ENCODE data around the gene RELB.
A peak's percentile ranks its signal among the peaks of the same experiment; 100 is the strongest.
"Not testable (repeated sequence)": the region's sequence is repeated elsewhere in the genome, so short reads cannot be mapped to it uniquely, and the experiment has no call there.

Gene RELB

GRCh38 chr19:45001087-45001739, at the start of gene RELB:
RELB (plus strand) TSS chr19:45001464; CDS start chr19:45001580, 116 bp downstream.
- DNase-seq: peak; percentile 50 to 56

GRCh38 chr19:44954278-44954648, 47.0 kb upstream of the RELB start:
- DNase-seq: peak in 1 of 2 experiments; percentile 40

- DNase-seq: peak; percentile 91 to 92
Observed at GRCh38 chr19:44954649-44955504, 46.4 kb upstream of the RELB start, which contains the start of gene CLPTM1. CLPTM1 (plus strand) TSS chr19:44955380; CDS start chr19:44955396, 16 bp downstream.

- DNase-seq: no peak
Observed at GRCh38 chr19:44955505-44956439, 45.5 kb upstream of the RELB start.

- no peak for DNase-seq
Observed at GRCh38 chr19:44957526-44957925, 43.7 kb upstream of the RELB start.

- DNase-seq: no peak
Observed at GRCh38 chr19:44958090-44958489, 43.2 kb upstream of the RELB start.

- no peak for DNase-seq
Observed at GRCh38 chr19:44959691-44960090, 41.6 kb upstream of the RELB start.

GRCh38 chr19:44960906-44961728, 40.1 kb upstream of the RELB start:
- DNase-seq: no peak

GRCh38 chr19:44961821-44962220, 39.4 kb upstream of the RELB start:
- no peak for DNase-seq

GRCh38 chr19:44968118-44968517, 33.1 kb upstream of the RELB start:
- no peak for DNase-seq

- no peak for DNase-seq
Observed at GRCh38 chr19:44968670-44969069, 32.6 kb upstream of the RELB start.

GRCh38 chr19:44969437-44969836, 31.8 kb upstream of the RELB start:
- no peak for DNase-seq

GRCh38 chr19:44971451-44971850, 29.8 kb upstream of the RELB start:
- DNase-seq: not testable (repeated sequence)

- DNase-seq: no peak
Observed at GRCh38 chr19:44972802-44973201, 28.5 kb upstream of the RELB start.

- no peak for DNase-seq
Observed at GRCh38 chr19:44973982-44974735, 27.1 kb upstream of the RELB start.

GRCh38 chr19:44974857-44975256, 26.4 kb upstream of the RELB start:
- DNase-seq: no peak

GRCh38 chr19:44975444-44975843, 25.8 kb upstream of the RELB start:
- DNase-seq: no peak

GRCh38 chr19:44984005-44984404, 17.3 kb upstream of the RELB start:
- no peak for DNase-seq

- no peak for DNase-seq
Observed at GRCh38 chr19:44985445-44985844, 15.8 kb upstream of the RELB start.

GRCh38 chr19:44986389-44986788, 14.9 kb upstream of the RELB start:
- no peak for DNase-seq

- DNase-seq: no peak
Observed at GRCh38 chr19:44987148-44987675, 14.1 kb upstream of the RELB start.

All from AML-193 (cell line).